GM18508 (cell line): Measurements from ENCODE around the gene NUDT5.
"Not testable (repeated sequence)": the region's sequence is repeated elsewhere in the genome, so short reads cannot be mapped to it uniquely, and the experiment has no call there.

ENCODE experiments used
- ATAC-seq: cut with Tn5 transposase; IDR thresholded peaks from one replicate; pipeline ENCODE4 v1.9.1; 2021; ENCODE audit warnings: moderate number of reproducible peaks; ENCODE audit not compliant: insufficient read depth, unreplicated experiment

The NUDT5 gene

GRCh38 chr10:12171512-12171911, 24.2 kb downstream of the NUDT5 start:
- ATAC-seq: not testable (repeated sequence)

- no peak for ATAC-seq
These were observed 29.5 kb downstream of the NUDT5 start for GRCh38 chr10:12165999-12166775.

DNA sequence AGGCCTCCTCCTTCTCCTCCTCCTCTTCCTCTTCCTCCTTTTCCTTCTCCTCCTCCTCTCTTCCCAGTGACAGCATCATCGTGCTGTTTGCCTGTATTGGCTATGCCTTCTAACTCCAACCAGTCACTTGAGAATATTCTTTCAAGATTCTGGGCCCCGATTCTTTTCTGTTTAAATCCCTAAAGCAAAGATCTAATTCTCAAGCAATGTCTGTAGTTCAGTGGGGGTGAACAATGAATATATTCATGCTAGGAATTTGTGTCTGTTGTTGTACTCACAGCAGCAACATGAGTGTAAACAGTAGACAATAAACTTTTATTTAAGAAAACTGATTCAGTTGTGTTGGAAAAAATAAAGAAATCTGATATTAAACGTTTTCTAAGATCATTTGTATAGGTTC, 30.7 kb downstream of the NUDT5 start:
- ATAC-seq: no peak

- no peak for ATAC-seq
These were observed 31.6 kb downstream of the NUDT5 start for GRCh38 chr10:12164085-12164484.

- no peak for ATAC-seq
These were observed 32.8 kb downstream of the NUDT5 start for GRCh38 chr10:12162927-12163326.

- no peak for ATAC-seq
These were observed 35.0 kb downstream of the NUDT5 start for GRCh38 chr10:12160664-12161063.

DNA sequence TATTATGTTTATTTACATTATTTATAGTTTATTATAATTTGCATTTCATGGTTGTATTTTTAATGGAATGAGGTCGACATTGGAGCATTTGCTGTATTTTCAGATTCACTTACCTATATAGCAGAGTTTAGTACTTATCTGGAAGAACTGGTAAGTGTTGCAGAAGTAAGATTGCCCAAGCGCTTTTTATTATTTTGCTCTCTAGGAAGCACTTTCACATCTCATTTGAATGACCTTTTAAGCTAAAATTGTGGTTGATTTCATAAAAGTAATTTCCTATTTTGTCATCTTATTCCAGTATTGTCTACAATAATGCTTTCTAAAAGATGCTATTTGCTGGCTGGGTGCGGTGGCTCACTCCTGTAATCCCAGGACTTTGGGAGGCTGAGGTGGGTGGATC, 37.6 kb downstream of the NUDT5 start:
- ATAC-seq: no peak

GRCh38 chr10:12156367-12157123, 39.1 kb downstream of the NUDT5 start:
- ATAC-seq: no peak

DNA sequence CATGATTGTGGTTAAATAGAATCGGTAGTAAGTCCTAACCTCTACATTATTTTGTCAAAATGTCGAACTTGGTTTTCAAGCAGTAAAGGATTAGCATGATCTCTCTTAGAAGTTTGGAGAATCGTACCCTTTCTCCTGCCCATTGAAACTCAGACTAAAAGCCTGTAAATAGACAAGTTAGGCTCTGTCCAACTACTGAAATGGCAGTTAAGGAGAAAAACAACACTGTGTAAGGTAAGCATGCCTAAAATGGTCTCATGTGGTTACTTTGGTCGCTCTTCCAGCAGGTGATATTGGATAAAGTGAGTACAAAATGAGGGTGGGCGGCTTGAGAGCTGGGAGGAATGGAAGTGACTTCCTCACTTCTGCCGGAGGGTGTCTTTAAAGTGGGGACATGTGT, 41.2 kb downstream of the NUDT5 start:
- ATAC-seq: no peak

DNA sequence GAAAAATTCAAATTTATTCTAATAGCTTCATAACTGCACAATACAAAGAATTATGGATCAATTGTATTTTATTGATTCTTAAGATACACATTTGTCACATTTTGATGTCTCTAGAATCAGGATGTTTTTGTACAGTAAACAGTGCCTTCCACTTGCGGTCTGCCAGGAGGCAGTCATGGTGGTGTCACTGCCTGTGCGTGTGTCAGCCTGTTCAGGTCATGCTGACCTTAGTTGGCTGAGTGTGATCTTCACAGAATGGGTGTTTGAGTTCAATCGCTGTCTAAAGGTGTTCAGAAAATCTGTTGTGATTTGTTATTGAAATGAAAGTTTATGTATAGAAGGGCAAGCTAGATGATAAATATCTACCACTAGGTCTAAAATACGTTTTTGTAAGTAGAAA, 45.5 kb downstream of the NUDT5 start:
- ATAC-seq: no peak

GRCh38 chr10:12144538-12144937, 51.2 kb downstream of the NUDT5 start:
- ATAC-seq: no peak

GRCh38 chr10:12140038-12140437, 55.7 kb downstream of the NUDT5 start:
- no peak for ATAC-seq

DNA sequence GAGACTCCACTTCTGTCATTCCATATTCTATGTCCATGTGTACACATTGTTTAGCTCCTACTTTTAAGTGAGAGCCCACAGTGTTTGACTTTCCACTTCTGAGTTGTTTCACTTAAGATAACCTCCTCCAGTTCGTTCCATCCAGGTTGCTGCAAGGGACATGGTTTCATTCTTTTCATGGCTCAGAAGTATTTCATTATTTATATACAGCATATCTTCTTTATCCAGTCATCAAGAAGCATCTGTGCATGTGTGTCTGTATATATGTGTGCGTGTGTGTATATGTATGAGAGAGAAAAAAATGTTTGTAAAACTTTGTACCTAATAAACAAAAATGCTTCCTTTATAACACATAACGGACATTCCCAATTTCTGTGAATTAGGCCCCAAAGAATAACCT, 60.1 kb downstream of the NUDT5 start:
- ATAC-seq: no peak

DNA sequence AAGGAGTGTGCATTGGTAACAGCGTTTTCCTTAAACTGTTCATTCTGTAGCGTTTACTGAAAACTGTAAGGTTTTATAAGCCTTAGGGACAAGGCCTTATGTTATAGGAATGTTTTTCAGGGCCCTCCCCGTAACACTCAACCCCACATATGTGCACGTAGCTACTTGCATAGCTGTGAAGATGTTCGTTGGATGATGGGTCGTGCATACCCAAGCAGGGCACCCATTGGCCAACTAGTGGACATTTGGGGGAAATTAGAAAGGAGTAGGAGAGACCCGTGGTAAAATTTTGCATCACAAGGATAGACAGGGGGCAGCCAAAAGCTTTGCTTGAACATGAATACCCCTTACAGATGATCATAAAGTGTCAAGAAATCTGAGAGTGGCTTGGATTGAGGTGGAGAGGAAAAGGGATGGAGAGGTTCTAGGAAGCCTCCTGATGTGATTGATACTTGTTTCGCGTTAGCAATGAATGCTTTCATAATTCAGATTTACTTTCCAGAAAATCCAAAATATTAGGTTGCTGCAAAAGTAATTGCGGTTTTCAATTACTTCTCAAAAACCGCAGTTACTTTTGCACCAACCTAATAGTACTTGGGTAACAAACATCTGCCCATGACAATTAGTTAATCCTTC, 65.3 kb downstream of the NUDT5 start:
- ATAC-seq: peak; percentile 52

GRCh38 chr10:12129222-12130111, 66.2 kb downstream of the NUDT5 start, which contains the start of gene SEC61A2:
SEC61A2 (plus strand) TSS chr10:12129677; CDS start chr10:12129788, 111 bp downstream.
- ATAC-seq: peak; percentile 47

DNA sequence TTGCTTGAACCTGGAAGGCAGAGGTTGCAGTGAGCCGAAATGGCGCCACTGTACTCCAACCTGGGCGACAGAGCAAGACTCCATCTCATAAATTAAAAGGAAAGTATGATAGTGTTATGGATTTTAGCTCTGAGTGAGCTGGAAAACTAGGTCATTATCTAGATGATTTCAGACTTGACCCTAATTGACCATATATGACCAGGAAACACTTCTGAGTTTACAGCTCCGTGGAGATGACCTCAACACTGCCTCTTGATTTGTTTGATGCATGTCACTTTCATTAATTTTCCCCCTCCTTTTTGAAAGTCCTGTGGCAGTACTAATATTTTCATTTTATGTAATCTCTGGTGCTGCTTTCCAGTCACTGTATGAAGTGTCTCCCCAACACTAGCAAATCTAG, 74.0 kb downstream of the NUDT5 start:
- ATAC-seq: no peak
